Right atrium auricular region (tissue), 2 donors: ENCODE data around the gene GATA3. TPM values are rescaled to one million over a fixed set of nuclear protein-coding genes. Genes with fewer than 3 reads are reported as not detected.

Source experiments
- DNase-seq: peaks from one replicate; pipeline ENCODE4 v3.0.0-alpha.2; 2019; ENCODE audit warnings: low spot score
- H3K27ac ChIP-seq, 2 donors: fragments of 200-600 bp; sonication (generic); 1 replicate in 1 of 2; 2 replicates in 1 of 2; pipeline ENCODE4 v1.5.1; 2016 to 2019
- H3K27me3 ChIP-seq, 2 donors: fragments of 200-600 bp; sonication (generic); one replicate each; pipeline versions ENCODE4 v1.5.1 to v1.6.0; 2017 to 2019
- H3K36me3 ChIP-seq: fragments of 200-600 bp; sonication (generic); one replicate; pipeline ENCODE4 v1.5.1; 2016
- H3K4me1 ChIP-seq, 2 donors: fragments of 200-600 bp; sonication (generic); one replicate each; pipeline versions ENCODE4 v1.5.1 to v1.6.0; 2017 to 2019
- H3K4me3 ChIP-seq, 2 donors: fragments of 200-600 bp; sonication (generic); 1 replicate in 1 of 2; 2 replicates in 1 of 2; pipeline ENCODE4 v1.5.1; 2017 to 2019; ENCODE audit warnings: mild to moderate bottlenecking in 1 of 2, moderate library complexity in 1 of 2
- H3K9me3 ChIP-seq, 2 donors: fragments of 200-600 bp; sonication (generic); one replicate each; pipeline ENCODE4 v1.5.1; 2019
- total RNA-seq, 2 donors: library from RNA; depleted of rRNA; stranded (reverse); fragments of >200 nt; gene quantifications; one replicate each; pipeline ENCODE4 v1.1.0, GENCODE V29; 2016
- TF ChIP-seq, protein P1 (sequence below), 2 donors: fragments of 200-600 bp; sonication (generic); IDR thresholded peaks; one replicate each; pipeline ENCODE4 v1.5.1; 2019; ENCODE audit warnings: antibody characterized with exemption in 2 of 2

GATA3 gene
- total RNA-seq, 2 donors from 2014 or later: 0.52 to 1.4 TPM

DNA sequence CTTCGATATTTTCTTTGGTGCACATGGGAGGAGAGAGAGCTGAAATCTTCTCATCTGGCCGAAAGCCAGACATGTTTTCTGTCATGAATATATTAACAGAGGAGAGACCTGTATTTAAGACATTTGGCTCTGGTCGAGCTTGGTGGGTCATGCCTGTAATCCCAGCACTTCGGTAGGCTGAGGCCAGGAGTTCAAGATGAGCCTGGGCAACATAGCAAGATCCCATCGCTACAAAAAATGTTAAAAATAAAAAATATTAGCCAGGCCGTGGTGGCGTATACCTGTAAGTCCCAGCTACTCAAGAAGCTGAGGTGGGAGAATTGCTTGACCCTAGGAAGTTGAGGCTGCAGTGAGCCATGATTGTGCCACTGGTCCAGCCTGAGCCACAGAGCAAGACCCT, 21.9 kb upstream of the GATA3 start:
- TF ChIP-seq, protein P1, sequence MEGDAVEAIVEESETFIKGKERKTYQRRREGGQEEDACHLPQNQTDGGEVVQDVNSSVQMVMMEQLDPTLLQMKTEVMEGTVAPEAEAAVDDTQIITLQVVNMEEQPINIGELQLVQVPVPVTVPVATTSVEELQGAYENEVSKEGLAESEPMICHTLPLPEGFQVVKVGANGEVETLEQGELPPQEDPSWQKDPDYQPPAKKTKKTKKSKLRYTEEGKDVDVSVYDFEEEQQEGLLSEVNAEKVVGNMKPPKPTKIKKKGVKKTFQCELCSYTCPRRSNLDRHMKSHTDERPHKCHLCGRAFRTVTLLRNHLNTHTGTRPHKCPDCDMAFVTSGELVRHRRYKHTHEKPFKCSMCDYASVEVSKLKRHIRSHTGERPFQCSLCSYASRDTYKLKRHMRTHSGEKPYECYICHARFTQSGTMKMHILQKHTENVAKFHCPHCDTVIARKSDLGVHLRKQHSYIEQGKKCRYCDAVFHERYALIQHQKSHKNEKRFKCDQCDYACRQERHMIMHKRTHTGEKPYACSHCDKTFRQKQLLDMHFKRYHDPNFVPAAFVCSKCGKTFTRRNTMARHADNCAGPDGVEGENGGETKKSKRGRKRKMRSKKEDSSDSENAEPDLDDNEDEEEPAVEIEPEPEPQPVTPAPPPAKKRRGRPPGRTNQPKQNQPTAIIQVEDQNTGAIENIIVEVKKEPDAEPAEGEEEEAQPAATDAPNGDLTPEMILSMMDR (IDR thresholded peaks at IDR 0.05): no peak
- no peaks in the 10 kb centered on the region for H3K36me3 ChIP-seq
- H3K4me1 ChIP-seq: peaks cover 0 to 37% of the 10 kb centered on the region in 2 donors
- DNase-seq: no peak
- H3K27ac ChIP-seq: no peak overlapping the region
- peaks cover 19 to 40% of the 10 kb centered on the region in 2 donors for H3K27me3 ChIP-seq
- no peak overlapping the region for H3K4me3 ChIP-seq
- H3K9me3 ChIP-seq: no peaks in the 10 kb centered on the region

DNA sequence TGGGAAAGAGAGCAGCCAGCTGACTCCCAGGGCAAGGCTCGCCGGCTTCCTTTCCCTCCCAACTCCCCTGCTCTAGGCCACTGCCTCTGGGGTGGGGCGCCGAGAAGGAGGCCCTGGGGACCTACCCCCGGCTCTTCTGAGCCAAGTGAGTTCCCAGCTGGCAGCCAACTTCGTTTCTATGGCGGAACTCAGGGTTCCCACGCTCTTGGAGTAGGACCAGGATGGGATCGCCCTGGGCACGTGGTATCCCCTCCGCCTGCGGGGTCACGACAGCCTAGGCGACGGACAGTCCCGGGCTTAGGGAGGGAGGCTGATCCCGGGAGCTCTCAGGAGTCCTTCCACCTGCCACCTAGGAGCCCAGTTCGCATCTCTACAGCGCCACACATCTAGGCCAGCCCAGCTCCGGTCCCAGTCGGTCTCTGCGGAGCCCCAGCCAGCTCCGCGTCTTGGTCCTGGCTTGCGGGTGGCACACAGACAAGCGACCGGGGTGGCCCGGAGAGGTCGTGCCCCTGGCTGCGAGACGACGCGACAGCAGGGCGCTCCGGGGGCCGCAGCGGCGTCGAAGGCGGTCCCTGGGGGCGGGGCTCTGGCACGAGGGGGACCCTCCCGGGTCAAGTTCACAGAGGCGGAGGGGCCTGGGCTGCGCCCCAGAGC, 20.5 kb upstream of the GATA3 start:
- peaks cover 0 to 39% of the 10 kb centered on the region in 2 donors for H3K4me1 ChIP-seq
- H3K9me3 ChIP-seq: peaks cover 0 to 3% of the 10 kb centered on the region in 2 donors
- H3K27me3 ChIP-seq: peaks cover 28 to 54% of the 10 kb centered on the region in 2 donors
- H3K4me3 ChIP-seq: peak overlapping the region in 1 of 2 donors; percentile 22
- TF ChIP-seq, protein P1 (IDR thresholded peaks at IDR 0.05): no peak
- H3K36me3 ChIP-seq: no peaks in the 10 kb centered on the region
- DNase-seq: no peak
- no peak overlapping the region for H3K27ac ChIP-seq

DNA sequence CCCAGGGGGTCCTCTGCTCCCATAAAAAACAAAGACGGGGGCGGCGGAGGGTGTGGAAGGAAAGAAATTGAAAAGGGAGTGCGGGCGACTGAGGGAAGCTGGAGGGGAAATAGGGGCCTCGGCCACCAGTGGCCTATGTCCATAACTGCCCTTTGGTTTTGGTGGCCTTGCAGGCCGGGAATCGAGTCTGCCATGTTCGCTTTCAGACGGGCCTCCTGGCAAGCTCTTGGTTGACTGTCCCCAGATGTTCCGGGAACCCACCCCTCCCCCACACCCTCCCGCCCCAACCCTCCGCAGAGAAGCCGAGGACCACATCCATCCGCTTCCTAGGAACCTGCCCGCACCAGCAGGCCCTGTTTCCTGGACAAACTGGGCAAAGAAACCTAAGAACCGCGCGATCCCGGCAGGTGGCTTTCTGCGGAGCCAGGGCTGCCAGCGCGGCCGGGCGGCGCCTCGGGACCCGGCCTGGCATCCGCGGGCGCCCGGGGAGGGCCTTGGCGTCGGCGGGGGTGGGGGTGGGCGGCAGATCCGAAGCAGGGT, 20.0 kb upstream of the GATA3 start:
- peak overlapping the region; percentile 2 to 22 for H3K4me3 ChIP-seq
- H3K27me3 ChIP-seq: peaks cover 34 to 60% of the 10 kb centered on the region in 2 donors
- DNase-seq: no peak
- H3K9me3 ChIP-seq: peaks cover 0 to 8% of the 10 kb centered on the region in 2 donors
- H3K36me3 ChIP-seq: no peaks in the 10 kb centered on the region
- TF ChIP-seq, protein P1 (IDR thresholded peaks at IDR 0.05): no peak
- H3K27ac ChIP-seq: no peak overlapping the region
- H3K4me1 ChIP-seq: peaks cover 0 to 39% of the 10 kb centered on the region in 2 donors

DNA sequence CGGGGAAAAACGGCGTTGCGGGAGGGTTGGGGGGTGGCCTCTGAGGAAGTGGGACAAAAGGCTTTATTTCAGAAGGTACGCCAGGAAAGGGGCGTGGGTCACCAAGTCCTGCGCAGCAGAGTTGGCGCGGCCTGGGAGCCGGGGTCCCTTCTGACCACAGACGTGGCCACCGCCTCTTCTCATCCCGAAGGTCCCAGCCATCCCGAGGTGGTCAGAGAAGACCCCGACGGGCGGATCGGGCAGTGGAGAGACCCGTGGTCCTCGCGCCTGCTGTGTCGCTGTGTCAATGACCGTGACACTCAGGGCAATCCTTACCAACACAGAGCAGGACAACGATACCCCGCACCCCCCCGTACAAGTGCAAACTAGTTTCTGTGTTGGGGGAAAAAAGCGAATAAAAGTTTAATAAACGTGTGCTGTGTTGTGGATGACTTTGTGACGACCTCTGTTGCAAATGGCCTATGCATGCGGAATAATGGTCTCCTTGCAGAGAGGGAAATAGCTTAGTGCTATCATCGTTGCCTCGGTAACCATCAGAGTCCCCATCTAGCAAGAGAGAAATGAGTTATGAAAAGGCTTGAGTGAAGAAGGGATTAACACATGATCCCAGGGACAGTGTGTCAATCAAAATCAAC, 19.4 kb upstream of the GATA3 start:
- H3K4me3 ChIP-seq: peak overlapping the region in 1 of 2 donors; percentile 22
- H3K27ac ChIP-seq: no peak overlapping the region
- H3K27me3 ChIP-seq: peaks cover 39 to 66% of the 10 kb centered on the region in 2 donors
- H3K4me1 ChIP-seq: peaks cover 0 to 39% of the 10 kb centered on the region in 2 donors
- no peak for DNase-seq
- TF ChIP-seq, protein P1 (IDR thresholded peaks at IDR 0.05): no peak
- H3K36me3 ChIP-seq: no peaks in the 10 kb centered on the region
- H3K9me3 ChIP-seq: peaks cover 0 to 8% of the 10 kb centered on the region in 2 donors

DNA sequence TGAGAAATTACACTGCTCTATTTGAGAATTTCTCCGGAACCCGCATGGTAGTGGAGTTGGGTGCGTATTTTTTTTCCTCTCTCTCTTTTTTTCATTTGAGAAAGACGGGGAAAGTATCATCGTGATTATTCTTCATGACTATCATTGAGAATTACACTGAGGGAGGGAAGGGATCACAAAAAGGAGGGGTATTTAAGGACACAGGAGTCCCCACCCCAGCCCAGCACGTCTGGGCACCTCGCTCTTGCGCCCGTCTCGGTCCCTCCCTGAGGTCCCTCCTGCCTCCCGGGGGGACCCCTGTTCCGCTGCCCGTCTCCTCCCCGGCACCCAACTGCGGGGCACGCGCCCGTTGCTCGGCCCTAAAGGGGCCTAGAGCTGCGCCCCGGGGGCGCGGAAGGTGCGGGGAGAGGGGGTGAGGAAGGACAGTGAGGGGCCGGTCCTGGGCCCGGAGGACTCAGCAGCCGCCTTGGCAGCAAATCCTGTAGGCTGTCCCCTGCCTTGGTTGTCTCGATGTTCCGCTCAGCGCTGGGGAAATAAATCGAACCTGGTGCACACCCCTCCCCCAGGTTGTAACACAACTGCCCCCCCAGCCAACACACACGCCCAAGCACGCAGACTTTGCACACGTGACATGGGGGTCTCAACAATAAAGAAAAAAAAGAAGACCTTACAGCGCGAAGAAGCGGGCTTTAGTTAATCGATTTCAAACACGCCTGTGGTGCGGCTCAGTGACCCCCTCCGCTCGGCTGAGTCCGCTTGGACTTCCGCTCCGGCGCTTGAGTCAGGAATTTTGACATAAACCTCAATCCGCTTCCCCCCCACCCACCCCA, 18.6 kb upstream of the GATA3 start:
- peaks cover 46 to 73% of the 10 kb centered on the region in 2 donors for H3K27me3 ChIP-seq
- DNase-seq: no peak
- no peak overlapping the region for H3K4me3 ChIP-seq
- TF ChIP-seq, protein P1 (IDR thresholded peaks at IDR 0.05): no peak
- no peaks in the 10 kb centered on the region for H3K36me3 ChIP-seq
- peaks cover 0 to 39% of the 10 kb centered on the region in 2 donors for H3K4me1 ChIP-seq
- no peak overlapping the region for H3K27ac ChIP-seq
- H3K9me3 ChIP-seq: peaks cover 0 to 8% of the 10 kb centered on the region in 2 donors
